Nephron (organoid): ENCODE results near the gene SPATS2.
A peak's percentile ranks its signal among the peaks of the same experiment; 100 is the strongest.
"Not testable (repeated sequence)": the region's sequence is repeated elsewhere in the genome, so short reads cannot be mapped to it uniquely, and the experiment has no call there.

Experiments
- H3K27ac Mint-ChIP-seq, 3 experiments: 2 replicates each; pipeline ENCODE4 v1.8.0; 2020; ENCODE audit warnings: mixed read lengths in 3 of 3, mild to moderate bottlenecking in 2 of 3, moderate library complexity in 1 of 3
- H3K27me3 Mint-ChIP-seq: 2 replicates; pipeline ENCODE4 v1.8.0; 2021; ENCODE audit warnings: low read depth, mild to moderate bottlenecking, moderate library complexity, mixed read lengths
- H3K36me3 Mint-ChIP-seq: 2 replicates; pipeline ENCODE4 v1.8.0; 2020; ENCODE audit warnings: low read depth, mixed read lengths
- H3K4me1 Mint-ChIP-seq: 2 replicates; pipeline ENCODE4 v1.8.0; 2020; ENCODE audit warnings: mixed read lengths
- H3K4me3 Mint-ChIP-seq, 3 experiments: 2 replicates each; pipeline ENCODE4 v1.8.0; 2020; ENCODE audit warnings: mild to moderate bottlenecking in 3 of 3, mixed read lengths in 3 of 3, moderate library complexity in 2 of 3
- H3K9me3 Mint-ChIP-seq: 2 replicates; pipeline ENCODE4 v1.8.0; 2020; ENCODE audit warnings: mixed read lengths
- CTCF ChIP-seq, 3 experiments: fragments of 200-600 bp; sonication (generic); IDR thresholded peaks; one replicate each; pipeline ENCODE4 v1.5.0; 2021; ENCODE audit warnings: antibody characterized with exemption in 3 of 3; ENCODE audit not compliant: unreplicated experiment in 3 of 3

SPATS2 gene

GRCh38 chr12:49527361-49528130 is 160.3 kb downstream of the SPATS2 start:
- H3K4me3 Mint-ChIP-seq: no peak overlapping the region

GRCh38 chr12:49529414-49529813 is 162.2 kb downstream of the SPATS2 start:
- Mint-ChIP-seq H3K4me3 (no peak overlapping the region), H3K4me1 (peaks cover 9% of the 10 kb centered on the region), H3K36me3 (peaks cover 40% of the 10 kb centered on the region), H3K27ac (peak overlapping the region in 1 of 3 experiments; percentile 3), H3K9me3 (no peaks in the 10 kb centered on the region), H3K27me3 (no peaks in the 10 kb centered on the region)
- no peak for TF ChIP-seq CTCF (IDR thresholded peaks at IDR 0.05; ENCODE audit: unreplicated experiment in 3 of 3)

More at GRCh38 chr12:49527361-49528130, 160.3 kb downstream of the SPATS2 start:
- no peaks in the 10 kb centered on the region for H3K9me3 Mint-ChIP-seq
- H3K4me1 Mint-ChIP-seq: peaks cover 9% of the 10 kb centered on the region
- H3K36me3 Mint-ChIP-seq: peaks cover 45% of the 10 kb centered on the region
- H3K27me3 Mint-ChIP-seq: no peaks in the 10 kb centered on the region
- no peak for TF ChIP-seq CTCF (IDR thresholded peaks at IDR 0.05; ENCODE audit: unreplicated experiment in 3 of 3)
- H3K27ac Mint-ChIP-seq: peak overlapping the region; percentile 87 to 95 (median 90)

GRCh38 chr12:49531745-49532144 is 164.5 kb downstream of the SPATS2 start:
- no peak overlapping the region for H3K4me3 Mint-ChIP-seq
- H3K27ac Mint-ChIP-seq: no peak overlapping the region
- H3K9me3 Mint-ChIP-seq: no peaks in the 10 kb centered on the region
- H3K36me3 Mint-ChIP-seq: peaks cover 21% of the 10 kb centered on the region
- H3K27me3 Mint-ChIP-seq: peaks cover 23% of the 10 kb centered on the region
- no peak for TF ChIP-seq CTCF (IDR thresholded peaks at IDR 0.05; ENCODE audit: unreplicated experiment in 3 of 3)
- peaks cover 16% of the 10 kb centered on the region for H3K4me1 Mint-ChIP-seq

- Mint-ChIP-seq H3K27ac (no peak overlapping the region), H3K27me3 (peaks cover 39% of the 10 kb centered on the region), H3K4me1 (peaks cover 15% of the 10 kb centered on the region), H3K9me3 (no peaks in the 10 kb centered on the region), H3K4me3 (no peak overlapping the region), H3K36me3 (peaks cover 11% of the 10 kb centered on the region)
- no peak for TF ChIP-seq CTCF (IDR thresholded peaks at IDR 0.05; ENCODE audit: unreplicated experiment in 3 of 3)
Measured at GRCh38 chr12:49533331-49533730, 166.1 kb downstream of the SPATS2 start.

GRCh38 chr12:49534122-49534521 is 166.9 kb downstream of the SPATS2 start:
- H3K27ac Mint-ChIP-seq, H3K9me3 Mint-ChIP-seq, H3K36me3 Mint-ChIP-seq: not testable (repeated sequence)
- Mint-ChIP-seq H3K4me1 (peaks cover 15% of the 10 kb centered on the region), H3K4me3 (peak overlapping the region in 1 of 3 experiments; percentile 21), H3K27me3 (peaks cover 40% of the 10 kb centered on the region)

- Mint-ChIP-seq H3K4me1 (peaks cover 15% of the 10 kb centered on the region), H3K36me3 (peaks cover 4% of the 10 kb centered on the region), H3K27ac (peak overlapping the region; percentile 35 to 85 (median 80)), H3K4me3 (peak overlapping the region; percentile 29 to 53 (median 31)), H3K27me3 (peaks cover 46% of the 10 kb centered on the region), H3K9me3 (no peaks in the 10 kb centered on the region)
- TF ChIP-seq CTCF (IDR thresholded peaks at IDR 0.05; ENCODE audit: unreplicated experiment in 3 of 3): no peak
Measured at GRCh38 chr12:49534731-49535278, 167.5 kb downstream of the SPATS2 start.
